Neural progenitor cell (in vitro differentiated cells): ENCODE measurements around the gene SCAMP4. TPM values are rescaled to one million over a fixed set of nuclear protein-coding genes. Genes with fewer than 3 reads are reported as not detected.
A peak's percentile ranks its signal among the peaks of the same experiment; 100 is the strongest.

ENCODE experiments used
- DNase-seq: peaks from one replicate; pipeline ENCODE4 v3.0.0-alpha.2; 2016; ENCODE audit warnings: low spot score
- H2AFZ ChIP-seq: fragments of 200-600 bp; sonication (generic); replicated peaks from 2 replicates; pipeline ENCODE4 v1.6.1; 2016; ENCODE audit warnings: antibody characterized with exemption
- H3F3A ChIP-seq: fragments of 200-600 bp; sonication (generic); 2 replicates; pipeline ENCODE4 v1.6.1; 2016; ENCODE audit warnings: antibody characterized with exemption, low read depth
- H3K27ac ChIP-seq: fragments of 200-600 bp; sonication (generic); 2 replicates; pipeline ENCODE4 v1.5.1; 2016; ENCODE audit warnings: mild to moderate bottlenecking
- H3K27me3 ChIP-seq: fragments of 200-600 bp; sonication (generic); 2 replicates; pipeline ENCODE4 v1.6.1; 2016; ENCODE audit warnings: mild to moderate bottlenecking, moderate library complexity
- H3K36me3 ChIP-seq: fragments of 200-600 bp; sonication (generic); 2 replicates; pipeline ENCODE4 v1.5.1; 2016
- H3K4me1 ChIP-seq: fragments of 200-600 bp; sonication (generic); 2 replicates; pipeline ENCODE4 v1.6.1; 2016; ENCODE audit warnings: mixed run types
- H3K4me2 ChIP-seq: fragments of 200-600 bp; sonication (generic); 2 replicates; pipeline ENCODE4 v1.6.1; 2016
- H3K4me3 ChIP-seq: fragments of 200-600 bp; sonication (generic); 2 replicates; pipeline ENCODE4 v1.5.1; 2016
- H3K79me2 ChIP-seq: fragments of 200-600 bp; sonication (generic); 2 replicates; pipeline ENCODE4 v1.6.1; 2016; ENCODE audit warnings: low read depth
- H3K9ac ChIP-seq: fragments of 200-600 bp; sonication (generic); 2 replicates; pipeline ENCODE4 v1.6.1; 2016
- H3K9me3 ChIP-seq: fragments of 200-600 bp; sonication (generic); 2 replicates; pipeline ENCODE4 v1.5.1; 2016; ENCODE audit warnings: low read depth
- H4K20me1 ChIP-seq: fragments of 200-600 bp; sonication (generic); 2 replicates; pipeline ENCODE4 v1.6.1; 2016; ENCODE audit warnings: low read depth
- H3K27ac Mint-ChIP-seq: 3 replicates; pipeline ENCODE4 v1.8.0; 2021; ENCODE audit warnings: mixed read lengths
- H3K27me3 Mint-ChIP-seq: 2 replicates; pipeline ENCODE4 v1.8.0; 2022; ENCODE audit warnings: low read depth, mild to moderate bottlenecking, inconsistent platforms, moderate library complexity, mixed read lengths; ENCODE audit not compliant: insufficient read depth
- H3K36me3 Mint-ChIP-seq: 3 replicates; pipeline ENCODE4 v1.8.0; 2021; ENCODE audit warnings: mixed read lengths
- H3K4me1 Mint-ChIP-seq: 3 replicates; pipeline ENCODE4 v1.8.0; 2021; ENCODE audit warnings: mixed read lengths
- H3K4me3 Mint-ChIP-seq: 3 replicates; pipeline ENCODE4 v1.8.0; 2021; ENCODE audit warnings: mild to moderate bottlenecking, moderate library complexity, mixed read lengths
- H3K9me3 Mint-ChIP-seq: 3 replicates; pipeline ENCODE4 v1.8.0; 2020; ENCODE audit warnings: mixed read lengths
- CTCF ChIP-seq: fragments of 200-600 bp; sonication (generic); IDR thresholded peaks from 2 replicates; pipeline ENCODE4 v1.5.1; 2017; ENCODE audit warnings: antibody characterized with exemption, mild to moderate bottlenecking
- EZH2 ChIP-seq: fragments of 200-600 bp; sonication (generic); IDR thresholded peaks from 2 replicates; pipeline ENCODE4 v1.6.1; 2017; ENCODE audit warnings: antibody characterized with exemption, mild to moderate bottlenecking, moderate library complexity
- EZH2phosphoT487 ChIP-seq: fragments of 200-600 bp; sonication (generic); IDR thresholded peaks from 2 replicates; pipeline ENCODE4 v1.6.1; 2017; ENCODE audit warnings: antibody characterized with exemption
- total RNA-seq: library from RNA; depleted of rRNA; stranded (reverse); fragments of >200 nt; gene quantifications from 2 replicates; pipeline ENCODE4 v1.2.3, GENCODE V29; 2015; ENCODE audit warnings: low replicate concordance

SCAMP4 gene
- total RNA-seq, 1 donor from 2014 or later, result 11.5 TPM

GRCh38 chr19:1861599-1862031 lies 43.6 kb upstream of the SCAMP4 start:
- Histone ChIP-seq H3F3A (peaks cover 37% of the 10 kb centered on the region), H3K9me3 (no peaks in the 10 kb centered on the region), H3K27me3 (peaks cover 53% of the 10 kb centered on the region), H3K4me3 (peak overlapping the region; percentile 68), H3K27ac (no peak overlapping the region), H3K9ac (no peak overlapping the region), H3K79me2 (peaks cover 56% of the 10 kb centered on the region), H3K4me2 (peak overlapping the region; percentile 76), H3K36me3 (no peaks in the 10 kb centered on the region), H3K4me1 (peaks cover 51% of the 10 kb centered on the region), H2AFZ (no peak overlapping the region), H4K20me1 (peaks cover 59% of the 10 kb centered on the region)
- Mint-ChIP-seq H3K4me3 (peak overlapping the region; percentile 90), H3K36me3 (no peaks in the 10 kb centered on the region), H3K9me3 (no peaks in the 10 kb centered on the region), H3K4me1 (peaks cover 33% of the 10 kb centered on the region), H3K27ac (no peak overlapping the region), H3K27me3 (peaks cover 12% of the 10 kb centered on the region)
- DNase-seq, result no peak
- peak; percentile 77 for TF ChIP-seq EZH2phosphoT487
- no peak for TF ChIP-seq CTCF
- peak; percentile 76 for TF ChIP-seq EZH2

- Mint-ChIP-seq H3K4me1 (peaks cover 33% of the 10 kb centered on the region), H3K27ac (no peak overlapping the region), H3K4me3 (peak overlapping the region; percentile 90), H3K9me3 (no peaks in the 10 kb centered on the region), H3K27me3 (peaks cover 12% of the 10 kb centered on the region), H3K36me3 (no peaks in the 10 kb centered on the region)
- H4K20me1 ChIP-seq, result peaks cover 55% of the 10 kb centered on the region
- peak overlapping the region; percentile 76 for H3K4me2 ChIP-seq
- no peaks in the 10 kb centered on the region for H3K9me3 ChIP-seq
- H3K9ac ChIP-seq, result no peak overlapping the region
- H3K36me3 ChIP-seq, result no peaks in the 10 kb centered on the region
- H3K4me1 ChIP-seq, result peaks cover 48% of the 10 kb centered on the region
- H3K4me3 ChIP-seq, result peak overlapping the region; percentile 68
- H3K79me2 ChIP-seq, result peaks cover 52% of the 10 kb centered on the region
- DNase-seq, result peak; percentile 46
- H3F3A ChIP-seq, result peaks cover 37% of the 10 kb centered on the region
- TF ChIP-seq EZH2phosphoT487, result peak; percentile 70
- no peak for TF ChIP-seq CTCF
- TF ChIP-seq EZH2, result peak; percentile 80
- no peak overlapping the region for H3K27ac ChIP-seq
- H2AFZ ChIP-seq, result no peak overlapping the region
- H3K27me3 ChIP-seq, result peaks cover 49% of the 10 kb centered on the region
These were observed 43.2 kb upstream of the SCAMP4 start for GRCh38 chr19:1862068-1862423.

GRCh38 chr19:1862424-1863327 lies 42.5 kb upstream of the SCAMP4 start:
- Histone ChIP-seq H3K27me3 (peaks cover 43% of the 10 kb centered on the region), H3K79me2 (peaks cover 45% of the 10 kb centered on the region), H3K4me3 (peak overlapping the region; percentile 68), H3K9ac (no peak overlapping the region), H3K27ac (no peak overlapping the region), H3K36me3 (no peaks in the 10 kb centered on the region), H3K9me3 (no peaks in the 10 kb centered on the region), H3K4me1 (peaks cover 41% of the 10 kb centered on the region), H3K4me2 (peak overlapping the region; percentile 76), H3F3A (peaks cover 37% of the 10 kb centered on the region), H4K20me1 (peaks cover 49% of the 10 kb centered on the region), H2AFZ (no peak overlapping the region)
- TF ChIP-seq EZH2phosphoT487 (no peak), EZH2 (peak; percentile 57), CTCF (no peak)
- Mint-ChIP-seq H3K27me3 (peaks cover 12% of the 10 kb centered on the region), H3K4me3 (peak overlapping the region; percentile 90), H3K36me3 (no peaks in the 10 kb centered on the region), H3K9me3 (no peaks in the 10 kb centered on the region), H3K27ac (no peak overlapping the region), H3K4me1 (peaks cover 31% of the 10 kb centered on the region)
- peak; percentile 77 for DNase-seq
